Glomerular visceral epithelial cell (primary cell): Measurements from ENCODE around the gene SAE1.
"Not testable (repeated sequence)": the region's sequence is repeated elsewhere in the genome, so short reads cannot be mapped to it uniquely, and the experiment has no call there.

Source experiments
- DNase-seq: peaks from one replicate; pipeline ENCODE4 v3.0.0-alpha.2; 2016; ENCODE audit errors: extremely low spot score

Gene SAE1

DNA sequence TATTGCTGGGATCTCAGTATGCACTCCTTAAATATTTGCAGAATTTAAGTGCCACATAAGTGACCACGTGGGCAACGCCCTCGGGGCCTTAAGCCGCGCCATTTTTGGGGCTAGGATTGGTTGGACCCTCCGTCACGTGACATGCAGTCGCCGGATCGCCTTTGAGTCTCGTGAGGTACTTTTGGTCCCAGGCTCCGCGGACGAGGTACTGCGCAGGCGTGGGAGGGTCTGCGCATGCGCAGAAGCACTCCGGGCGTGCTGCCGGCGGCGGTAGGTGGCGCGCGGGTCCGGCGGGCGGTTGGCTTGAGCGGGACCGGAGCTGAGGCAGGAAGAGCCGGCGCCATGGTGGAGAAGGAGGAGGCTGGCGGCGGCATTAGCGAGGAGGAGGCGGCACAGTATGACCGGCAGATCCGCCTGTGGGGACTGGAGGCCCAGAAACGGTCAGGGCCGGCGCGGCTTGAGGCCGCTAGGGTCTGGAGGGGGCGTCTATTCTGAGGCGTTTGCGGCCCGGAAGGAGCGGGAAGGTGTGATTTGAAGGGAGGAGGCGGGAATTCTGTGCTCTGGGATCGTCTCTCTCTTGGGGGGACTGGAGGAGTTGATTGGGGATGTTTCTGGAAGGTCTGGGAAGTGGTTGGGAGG, at the start of gene SAE1:
SAE1 (plus strand) TSS at position 247 of the 639 bp plus-strand sequence; CDS start at position 343, 96 bp downstream.
- peak; percentile 99 for DNase-seq

- no peak for DNase-seq
These were observed 49.5 kb upstream of the SAE1 start for GRCh38 chr19:47081095-47081494.

DNA sequence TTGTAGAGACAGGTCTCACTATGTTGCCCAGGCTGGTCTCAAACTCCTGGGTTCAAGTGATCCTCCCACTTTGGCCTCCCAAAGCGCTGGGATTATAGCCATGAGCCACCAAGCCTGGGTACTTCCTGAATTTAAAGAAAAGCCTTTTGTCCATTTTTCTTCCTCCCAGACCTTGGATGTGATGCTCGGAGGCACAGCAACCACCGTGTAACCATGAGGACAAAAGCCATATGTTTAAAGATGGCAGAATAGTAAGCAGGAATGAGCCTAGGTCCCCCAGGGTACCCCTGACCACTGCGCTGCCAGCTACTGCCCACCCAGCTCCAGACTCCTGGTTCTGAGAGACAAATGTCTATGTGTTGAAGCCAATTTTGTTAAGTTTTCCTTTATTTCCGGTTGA, 48.1 kb upstream of the SAE1 start:
- DNase-seq = no peak

GRCh38 chr19:47084879-47085439, 45.7 kb upstream of the SAE1 start:
- DNase-seq = no peak

DNA sequence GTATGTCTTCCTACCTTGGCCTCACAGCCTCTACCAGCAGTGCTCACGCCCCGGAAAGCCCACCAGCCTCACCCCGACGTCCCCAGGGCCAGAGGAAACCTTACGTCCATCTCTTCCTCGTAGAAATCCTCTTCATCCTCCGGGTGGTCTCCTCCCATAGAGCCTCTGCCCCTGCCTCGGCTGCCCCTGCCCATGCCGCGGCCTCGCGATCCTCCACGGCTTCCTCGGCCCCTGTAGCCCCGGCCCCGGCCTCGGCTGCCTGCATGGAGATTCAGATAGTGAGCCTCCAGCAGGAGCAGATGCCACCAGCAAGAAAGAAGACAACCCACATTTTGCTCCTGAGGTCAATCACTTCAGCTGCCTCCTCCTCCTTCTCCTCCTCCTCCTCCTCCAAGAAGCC, 44.4 kb upstream of the SAE1 start:
- no peak for DNase-seq

- DNase-seq = no peak
These were observed 40.8 kb upstream of the SAE1 start for GRCh38 chr19:47089767-47090350.

DNA sequence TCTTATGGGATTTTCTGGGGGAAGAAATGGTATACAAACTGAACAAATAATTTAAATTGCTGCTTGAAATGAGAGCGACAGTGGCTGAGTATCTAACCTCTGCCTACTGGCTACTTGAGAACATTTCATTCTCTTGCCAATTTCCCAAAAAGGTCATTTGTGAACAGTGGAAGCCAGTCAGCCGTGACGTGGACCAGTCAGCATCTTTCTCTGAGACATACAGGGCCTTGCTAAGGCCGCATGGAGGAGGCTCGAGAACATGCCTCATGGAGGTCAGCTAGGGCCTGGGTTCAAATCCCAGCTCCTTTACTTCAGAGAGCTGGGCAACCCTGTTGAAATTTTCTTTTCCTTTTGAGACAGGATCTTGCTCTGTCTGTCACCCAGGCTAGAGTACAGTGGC, 37.4 kb upstream of the SAE1 start:
- DNase-seq = peak; percentile 28

GRCh38 chr19:47093841-47094240, 36.8 kb upstream of the SAE1 start:
- DNase-seq = peak; percentile 41

DNA sequence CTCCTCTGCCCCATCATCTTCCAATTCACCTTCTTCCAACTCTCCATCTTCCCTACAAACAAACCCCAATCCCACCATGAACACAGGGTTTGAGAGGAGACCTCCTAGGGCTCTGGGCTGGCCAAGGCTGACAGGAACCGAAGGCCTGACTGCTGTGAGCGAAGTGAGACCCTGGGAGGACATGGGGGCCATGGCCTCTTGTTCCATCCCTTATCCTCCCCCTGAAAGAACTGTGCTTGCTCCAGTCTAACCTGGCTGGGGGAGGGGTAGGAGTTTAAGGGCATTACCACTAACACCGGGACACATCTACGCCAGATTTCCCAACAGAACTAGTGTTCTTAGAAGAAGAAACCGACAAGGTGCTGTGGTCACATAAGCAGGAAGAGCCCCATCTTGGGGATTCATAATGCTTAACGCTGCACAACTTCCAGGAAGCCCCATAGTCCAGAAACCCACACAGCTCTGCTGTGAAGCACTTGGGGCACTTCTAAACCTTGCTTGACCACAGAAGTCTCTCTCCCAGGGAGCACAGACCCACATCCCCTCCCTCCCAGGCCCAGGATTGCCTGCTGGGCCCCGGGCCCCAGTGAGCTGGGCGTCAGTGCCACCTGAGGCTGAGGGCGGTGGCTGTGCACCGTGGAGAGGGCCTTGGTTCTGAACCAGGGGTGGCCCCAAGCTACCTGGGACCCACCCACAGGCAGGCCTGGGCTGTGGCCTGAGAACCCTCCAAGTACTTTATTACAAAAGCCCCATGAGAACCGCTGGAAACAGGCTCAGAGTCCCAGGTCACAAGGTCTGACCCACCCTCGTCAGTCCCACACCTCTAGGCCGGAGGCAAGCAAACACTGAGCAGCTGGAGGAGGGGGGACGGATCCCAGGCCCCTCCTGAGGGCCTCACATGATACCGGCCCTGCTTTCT, 35.8 kb upstream of the SAE1 start:
- DNase-seq = peak; percentile 25

- peak; percentile 49 for DNase-seq
These were observed 35.0 kb upstream of the SAE1 start for GRCh38 chr19:47095476-47096099.

GRCh38 chr19:47096100-47096704, 34.4 kb upstream of the SAE1 start:
- no peak for DNase-seq

- DNase-seq = no peak
These were observed 33.9 kb upstream of the SAE1 start for GRCh38 chr19:47096721-47097120.

DNA sequence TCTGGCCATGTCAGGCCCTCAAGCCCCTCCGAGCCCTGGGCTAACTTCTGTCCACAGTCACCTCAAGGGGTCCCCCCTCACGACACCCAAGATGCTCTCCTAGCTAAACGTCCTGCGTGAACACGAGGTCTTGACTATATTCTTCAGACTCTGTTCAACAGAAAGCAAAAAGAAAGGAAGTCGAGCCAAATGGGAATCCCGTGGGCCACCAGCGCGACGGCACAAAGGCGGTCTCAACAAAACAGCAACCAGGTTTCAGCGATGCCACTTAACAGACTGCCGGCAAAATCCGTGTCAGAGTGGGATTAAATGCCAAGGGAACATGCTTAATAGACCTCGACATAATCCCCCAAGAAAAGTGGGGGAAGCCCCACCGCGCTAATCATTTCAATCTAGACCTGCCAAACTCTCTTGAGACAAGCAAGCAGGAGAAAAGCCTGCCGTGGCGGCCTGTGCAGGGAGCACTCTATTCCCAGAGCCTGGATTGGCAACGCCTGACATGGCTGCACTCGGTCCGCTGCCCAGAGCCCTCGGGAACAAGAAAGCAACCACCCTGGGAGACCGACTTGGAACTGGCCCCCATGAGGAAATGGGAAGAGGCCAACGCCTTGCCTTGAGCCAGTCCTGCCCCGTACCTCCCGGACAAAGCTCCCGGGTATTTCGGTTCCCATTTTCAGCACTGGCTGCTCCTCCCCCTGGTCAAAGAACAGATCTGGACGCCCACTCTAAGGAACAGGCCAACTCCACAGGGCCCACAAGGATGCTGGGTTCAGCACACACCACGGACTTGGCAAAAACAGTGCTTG, 33.0 kb upstream of the SAE1 start:
- no peak for DNase-seq

- no peak for DNase-seq
These were observed 32.0 kb upstream of the SAE1 start for GRCh38 chr19:47098608-47099007.

DNA sequence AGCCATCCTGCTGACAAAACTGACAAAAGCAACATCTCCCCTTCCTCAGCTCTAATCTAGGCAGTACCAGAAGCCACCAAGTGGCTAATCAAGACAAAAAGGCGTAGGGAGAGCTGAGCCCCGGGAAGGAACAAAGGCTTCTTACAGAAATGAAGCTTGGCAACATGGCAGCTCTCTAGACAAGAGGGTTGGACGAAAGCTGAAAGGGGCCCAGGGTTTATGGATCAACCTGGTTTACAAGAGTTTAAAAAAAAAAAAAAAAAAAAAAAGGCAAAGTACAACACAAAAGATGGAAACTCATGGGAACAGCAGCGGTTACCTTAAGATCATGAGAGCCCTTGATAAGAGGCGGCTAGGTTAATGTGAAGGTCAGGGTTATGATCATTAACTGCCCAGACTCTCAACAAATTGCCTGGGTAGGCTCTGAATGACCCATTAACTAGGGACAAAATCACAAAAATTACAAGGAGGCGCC, 31.0 kb upstream of the SAE1 start:
- DNase-seq = no peak

DNA sequence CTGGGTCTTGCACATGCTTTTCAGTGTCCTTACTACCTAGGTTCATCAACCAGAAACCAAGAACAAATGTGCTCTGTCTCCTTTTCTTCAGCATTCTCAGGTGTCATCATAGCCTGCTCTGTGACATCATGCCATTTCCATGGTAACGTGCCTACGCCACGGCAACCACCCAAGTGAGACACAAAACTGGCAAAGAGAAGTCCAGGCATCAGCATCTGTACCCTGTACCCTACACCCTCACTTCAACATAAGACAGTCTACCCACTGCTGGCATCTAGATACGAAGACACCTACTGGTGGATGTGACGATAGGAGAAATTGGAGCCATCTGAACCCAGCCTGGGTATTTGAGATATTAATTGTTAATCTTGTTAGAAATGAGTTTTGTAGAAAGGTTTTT, 30.3 kb upstream of the SAE1 start:
- DNase-seq = no peak

DNA sequence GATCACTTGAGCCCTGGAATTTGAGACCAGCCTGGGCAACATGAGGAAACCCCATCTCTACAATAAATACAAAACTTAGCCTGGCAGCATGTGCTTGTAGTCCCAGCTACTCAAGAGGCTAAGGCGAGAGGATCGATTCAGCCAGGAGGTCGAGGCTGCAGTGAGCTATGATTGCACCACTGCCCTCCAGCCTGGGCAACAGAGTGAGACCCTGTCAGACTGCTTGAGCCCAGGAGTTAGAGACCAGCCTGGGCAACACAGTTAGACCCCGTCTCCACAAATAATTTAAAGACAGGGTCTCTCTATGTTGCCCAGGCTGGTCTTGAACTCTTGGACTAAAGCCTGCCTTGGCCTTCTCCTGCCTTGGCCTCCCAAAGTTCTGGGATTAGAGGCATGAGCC, 29.5 kb upstream of the SAE1 start:
- DNase-seq = not testable (repeated sequence)

GRCh38 chr19:47102346-47103060, 28.1 kb upstream of the SAE1 start:
- peak; percentile 51 for DNase-seq

DNA sequence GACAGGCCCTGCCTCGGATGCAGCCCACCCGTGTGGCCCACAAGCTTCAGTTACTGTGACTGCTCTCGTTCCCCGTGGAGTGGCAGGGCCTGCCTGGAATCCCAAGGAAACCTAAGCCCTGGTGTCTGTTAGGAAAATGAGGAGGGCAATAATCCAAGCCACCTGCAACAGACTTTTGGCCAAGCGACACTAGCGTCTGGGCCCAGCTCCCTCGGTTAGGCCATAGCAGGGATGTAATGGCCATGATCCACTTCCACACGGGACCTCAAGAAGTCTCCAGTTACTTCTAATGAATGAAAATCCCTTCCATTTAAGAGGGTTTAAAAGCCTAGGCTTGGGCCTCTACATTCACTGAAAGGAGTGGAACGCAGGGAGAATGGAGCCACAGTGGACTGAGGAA, 26.0 kb upstream of the SAE1 start:
- DNase-seq = no peak

DNA sequence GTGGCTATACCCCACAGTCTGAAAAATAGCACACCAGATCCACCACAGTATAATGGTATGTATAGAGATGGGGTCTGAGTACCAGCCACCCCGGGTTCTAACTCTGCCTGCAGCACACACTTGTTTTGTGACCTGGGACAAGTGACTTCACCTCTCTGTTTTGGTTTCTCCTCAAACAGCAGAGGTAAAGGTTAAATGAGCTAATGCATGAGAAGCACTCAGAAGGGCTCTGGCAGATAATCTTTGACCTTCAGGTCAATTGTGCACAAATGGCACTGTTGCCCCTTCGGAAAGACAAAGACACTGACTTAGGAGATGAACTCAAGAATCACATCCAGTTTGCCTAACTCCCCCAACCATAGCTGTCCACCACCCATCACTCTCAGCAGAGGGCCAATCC, 24.8 kb upstream of the SAE1 start:
- DNase-seq = no peak
